SH-SY5Y (cell line): Measurements from ENCODE around the gene ODAD3.

Experiments used
- GATA2 ChIP-seq: IDR thresholded peaks from 2 replicates; pipeline ENCODE4 v1.6.1; 2011; ENCODE audit warnings: mild to moderate bottlenecking, low read depth, low read length
- GATA3 ChIP-seq: IDR thresholded peaks from 2 replicates; pipeline ENCODE4 v1.6.1; 2011; ENCODE audit warnings: low read depth, mild to moderate bottlenecking, low read length, moderate library complexity

GRCh38 chr19:11400798-11401197, 34.1 kb downstream of the ODAD3 start:
- no peak for TF ChIP-seq GATA2
- no peak for TF ChIP-seq GATA3
